Measurements from ENCODE around the gene EXOC3L4. TPM values are rescaled to one million over a fixed set of nuclear protein-coding genes. Genes with fewer than 3 reads are reported as not detected.
A peak's percentile ranks its signal among the peaks of the same experiment; 100 is the strongest.

The EXOC3L4 gene
- total and polyA plus RNA-seq, 2 donors from 2014 or later, result 11.6 to 15.6 TPM

GRCh38 chr14:103064436-103064835 lies 30.1 kb upstream of the EXOC3L4 start:
- Histone ChIP-seq H3K4me1 (ENCODE audit: control insufficient read depth in 2 of 3, insufficient read depth in 2 of 3, low read depth in 1 of 3, low read length in 3 of 3) (peaks cover 0 to 21% (median 13%) of the 10 kb centered on the region in 3 donors), H3K9ac (ENCODE audit: low read length in 3 of 3) (no peak overlapping the region), H3K36me3 (ENCODE audit: control insufficient read depth in 2 of 3, insufficient read depth in 3 of 3, low read length in 3 of 3) (no peaks in the 10 kb centered on the region), H3K9me3 (ENCODE audit: control insufficient read depth in 2 of 3, insufficient read depth in 1 of 3, low read length in 3 of 3) (no peaks in the 10 kb centered on the region), H3K27ac (ENCODE audit: low read depth in 2 of 2, low read length in 2 of 2) (no peak overlapping the region), H3K27me3 (ENCODE audit: control insufficient read depth, insufficient read depth, low read length) (no peaks in the 10 kb centered on the region), H3K4me3 (ENCODE audit: low read length in 3 of 3) (no peak overlapping the region)
- no peak for TF ChIP-seq CTCF (IDR thresholded peaks at IDR 0.05; ENCODE audit: borderline replicate concordance, extremely low read depth, insufficient read depth)
- DNase-seq, result no peak
- intact Hi-C loops (cut with DNase I), result no loop called here
- FAIRE-seq, result no peak

GRCh38 chr14:103064978-103065377 lies 29.5 kb upstream of the EXOC3L4 start:
- H3K36me3 ChIP-seq (ENCODE audit: control insufficient read depth in 2 of 3, insufficient read depth in 3 of 3, low read length in 3 of 3), result no peaks in the 10 kb centered on the region
- FAIRE-seq (no peak), DNase-seq (peak in 1 of 5 donors; percentile 23)
- H3K27ac ChIP-seq (ENCODE audit: low read depth in 2 of 2, low read length in 2 of 2), result no peak overlapping the region
- no peak for TF ChIP-seq CTCF (IDR thresholded peaks at IDR 0.05; ENCODE audit: borderline replicate concordance, extremely low read depth, insufficient read depth)
- H3K4me3 ChIP-seq (ENCODE audit: low read length in 3 of 3), result no peak overlapping the region
- no peak overlapping the region for H3K9ac ChIP-seq (ENCODE audit: low read length in 3 of 3)
- intact Hi-C loops (cut with DNase I), result no loop called here
- H3K27me3 ChIP-seq (ENCODE audit: control insufficient read depth, insufficient read depth, low read length), result no peaks in the 10 kb centered on the region
- H3K4me1 ChIP-seq (ENCODE audit: control insufficient read depth in 2 of 3, insufficient read depth in 2 of 3, low read depth in 1 of 3, low read length in 3 of 3), result peaks cover 0 to 17% (median 13%) of the 10 kb centered on the region in 3 donors
- no peaks in the 10 kb centered on the region for H3K9me3 ChIP-seq (ENCODE audit: control insufficient read depth in 2 of 3, insufficient read depth in 1 of 3, low read length in 3 of 3)

- H3K4me1 ChIP-seq (ENCODE audit: control insufficient read depth in 2 of 3, insufficient read depth in 2 of 3, low read depth in 1 of 3, low read length in 3 of 3), result peaks cover 0 to 15% (median 13%) of the 10 kb centered on the region in 3 donors
- no peaks in the 10 kb centered on the region for H3K27me3 ChIP-seq (ENCODE audit: control insufficient read depth, insufficient read depth, low read length)
- FAIRE-seq (no peak), DNase-seq (peak in 1 of 5 donors; percentile 28)
- no peak for TF ChIP-seq CTCF (IDR thresholded peaks at IDR 0.05; ENCODE audit: borderline replicate concordance, extremely low read depth, insufficient read depth)
- H3K9me3 ChIP-seq (ENCODE audit: control insufficient read depth in 2 of 3, insufficient read depth in 1 of 3, low read length in 3 of 3), result no peaks in the 10 kb centered on the region
- peak overlapping the region in 1 of 2 donors; percentile 23 for H3K27ac ChIP-seq (ENCODE audit: low read depth in 2 of 2, low read length in 2 of 2)
- intact Hi-C loops (cut with DNase I), result no loop called here
- no peak overlapping the region for H3K4me3 ChIP-seq (ENCODE audit: low read length in 3 of 3)
- no peak overlapping the region for H3K9ac ChIP-seq (ENCODE audit: low read length in 3 of 3)
- H3K36me3 ChIP-seq (ENCODE audit: control insufficient read depth in 2 of 3, insufficient read depth in 3 of 3, low read length in 3 of 3), result no peaks in the 10 kb centered on the region
Observed at GRCh38 chr14:103065861-103066260, 28.7 kb upstream of the EXOC3L4 start.

GRCh38 chr14:103066399-103066798 lies 28.1 kb upstream of the EXOC3L4 start:
- no peaks in the 10 kb centered on the region for H3K9me3 ChIP-seq (ENCODE audit: control insufficient read depth in 2 of 3, insufficient read depth in 1 of 3, low read length in 3 of 3)
- no peak overlapping the region for H3K4me3 ChIP-seq (ENCODE audit: low read length in 3 of 3)
- no peak overlapping the region for H3K9ac ChIP-seq (ENCODE audit: low read length in 3 of 3)
- DNase-seq, result peak in 2 of 5 donors; percentile 53 to 75
- intact Hi-C loops (cut with DNase I), result no loop called here
- H3K27ac ChIP-seq (ENCODE audit: low read depth in 2 of 2, low read length in 2 of 2), result peak overlapping the region in 1 of 2 donors; percentile 23
- H3K27me3 ChIP-seq (ENCODE audit: control insufficient read depth, insufficient read depth, low read length), result no peaks in the 10 kb centered on the region
- peaks cover 0 to 19% (median 13%) of the 10 kb centered on the region in 3 donors for H3K4me1 ChIP-seq (ENCODE audit: control insufficient read depth in 2 of 3, insufficient read depth in 2 of 3, low read depth in 1 of 3, low read length in 3 of 3)
- no peak for FAIRE-seq
- TF ChIP-seq CTCF (IDR thresholded peaks at IDR 0.05; ENCODE audit: borderline replicate concordance, extremely low read depth, insufficient read depth), result no peak
- no peaks in the 10 kb centered on the region for H3K36me3 ChIP-seq (ENCODE audit: control insufficient read depth in 2 of 3, insufficient read depth in 3 of 3, low read length in 3 of 3)
